Activated naive CD4-positive, alpha-beta T cell treated with anti-CD3 and anti-CD28 coated beads, Interleukin-2, amount 10 ng/mL, durations not matched to agents 7 days and 5 days (primary cell): ENCODE measurements around the gene NLGN1.

Experiments
- CTCF ChIA-PET: fragments of 350-600 bp; sonication (Branson Sonifier 250); formaldehyde crosslinking; loops from one replicate; lab custom pipeline; 2021; ENCODE audit warnings: antibody characterized with exemption; lab: Charles Lee
- DNase-seq: peaks from one replicate; pipeline ENCODE4 v3.0.0-alpha.2; 2020
- H3K27ac Mint-ChIP-seq: one replicate; pipeline ENCODE4 v1.8.0; 2021; ENCODE audit warnings: mild to moderate bottlenecking, moderate library complexity, mixed read lengths
- H3K27me3 Mint-ChIP-seq: one replicate; pipeline ENCODE4 v1.8.0; 2021; ENCODE audit warnings: mild to moderate bottlenecking, mixed read lengths
- H3K36me3 Mint-ChIP-seq: one replicate; pipeline ENCODE4 v1.8.0; 2021; ENCODE audit warnings: mixed read lengths
- H3K4me1 Mint-ChIP-seq: one replicate; pipeline ENCODE4 v1.8.0; 2021; ENCODE audit warnings: mixed read lengths
- H3K4me3 Mint-ChIP-seq: one replicate; pipeline ENCODE4 v1.8.0; 2021; ENCODE audit warnings: mild to moderate bottlenecking, moderate library complexity, mixed read lengths
- H3K9me3 Mint-ChIP-seq: one replicate; pipeline ENCODE4 v1.8.0; 2021; ENCODE audit warnings: mixed read lengths

Gene NLGN1

DNA sequence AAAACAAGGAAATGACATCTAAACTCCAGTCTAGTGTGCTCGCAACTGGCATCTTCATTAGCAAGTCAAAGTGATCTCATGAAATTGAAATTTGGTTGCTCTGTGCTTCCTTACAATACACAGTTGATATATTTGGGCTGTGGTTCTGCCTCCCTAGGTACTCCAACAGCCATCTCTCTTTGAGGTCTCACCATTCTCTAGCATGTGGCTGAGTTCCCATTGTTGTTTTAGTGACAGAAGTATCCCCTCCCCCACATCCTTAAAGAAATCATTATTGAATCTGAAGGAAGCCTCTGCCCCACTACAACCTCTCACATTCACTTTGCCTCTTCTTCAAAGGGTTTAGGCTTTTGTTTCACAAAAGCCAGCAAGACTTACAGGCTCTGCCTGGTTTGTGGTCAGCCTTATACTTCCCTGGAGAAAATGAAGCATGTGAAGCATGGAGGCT is 516.5 kb downstream of the NLGN1 start:
- CTCF ChIA-PET: no interaction called here
- Mint-ChIP-seq H3K36me3 (no peaks in the 10 kb centered on the region), H3K9me3 (no peaks in the 10 kb centered on the region), H3K27me3 (no peaks in the 10 kb centered on the region), H3K27ac (no peak overlapping the region), H3K4me1 (no peaks in the 10 kb centered on the region), H3K4me3 (no peak overlapping the region)
- DNase-seq: no peak

DNA sequence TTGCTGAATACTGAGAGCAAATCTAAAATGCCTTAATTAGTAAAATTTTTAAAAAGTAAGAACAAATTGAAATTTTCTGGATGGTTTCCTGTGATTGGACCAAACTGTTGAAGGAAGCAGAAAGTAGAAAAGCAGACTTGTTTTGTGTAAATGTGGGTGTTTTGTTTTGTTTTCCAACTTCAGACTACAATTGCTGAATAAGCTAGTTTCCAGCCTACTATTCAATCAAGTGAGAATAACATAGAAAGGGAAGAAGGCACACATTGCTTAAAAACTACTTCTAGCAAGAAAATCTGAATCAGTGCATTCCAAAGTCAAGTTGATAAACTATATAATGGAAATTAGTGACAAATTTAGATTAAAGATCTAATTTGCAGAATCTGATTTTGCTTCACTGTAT is 519.3 kb downstream of the NLGN1 start:
- no peaks in the 10 kb centered on the region for H3K4me1 Mint-ChIP-seq
- CTCF ChIA-PET: no interaction called here
- H3K36me3 Mint-ChIP-seq: no peaks in the 10 kb centered on the region
- no peak for DNase-seq
- no peak overlapping the region for H3K4me3 Mint-ChIP-seq
- H3K27me3 Mint-ChIP-seq: no peaks in the 10 kb centered on the region
- no peak overlapping the region for H3K27ac Mint-ChIP-seq
- H3K9me3 Mint-ChIP-seq: no peaks in the 10 kb centered on the region

DNA sequence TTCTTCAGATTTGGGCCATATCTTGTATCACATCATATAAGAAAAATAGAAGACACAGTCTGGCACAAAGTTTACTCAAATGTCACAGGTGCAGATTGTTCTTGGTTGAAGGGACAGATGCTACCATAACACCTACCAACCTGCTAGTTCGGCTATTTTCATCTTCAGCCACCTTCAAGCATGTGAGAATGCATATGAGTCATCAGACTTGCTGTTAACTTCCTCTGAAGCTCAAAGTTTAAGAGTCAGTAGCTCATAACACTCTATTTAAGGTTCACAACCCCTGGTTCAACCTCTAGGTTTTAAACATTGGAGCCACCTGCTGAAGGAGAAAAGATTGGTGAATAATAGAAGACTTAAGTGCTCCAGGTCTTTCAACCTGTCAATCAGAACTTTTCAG is 522.8 kb downstream of the NLGN1 start:
- Mint-ChIP-seq H3K27ac (no peak overlapping the region), H3K36me3 (no peaks in the 10 kb centered on the region), H3K27me3 (no peaks in the 10 kb centered on the region), H3K4me1 (no peaks in the 10 kb centered on the region), H3K9me3 (no peaks in the 10 kb centered on the region), H3K4me3 (no peak overlapping the region)
- CTCF ChIA-PET: no interaction called here
- DNase-seq: no peak

DNA sequence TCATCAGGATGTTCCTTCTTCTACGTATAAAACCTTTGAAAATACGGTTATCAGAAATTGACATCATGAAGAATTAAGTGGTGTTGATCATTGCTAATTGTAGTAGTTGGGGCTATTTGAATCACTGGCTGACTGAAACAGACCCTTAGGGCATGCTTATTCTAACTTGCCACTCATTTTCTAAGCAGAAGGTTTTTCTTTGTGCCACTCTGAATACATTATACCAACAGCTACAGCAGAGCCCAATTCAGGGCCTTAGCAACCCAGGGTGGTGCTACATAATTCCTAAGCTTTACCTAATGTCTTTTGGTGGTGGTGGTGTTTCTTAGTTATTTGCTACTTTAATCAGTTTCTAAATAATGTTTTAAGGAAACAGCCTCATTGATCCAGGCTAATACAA is 524.2 kb downstream of the NLGN1 start:
- Mint-ChIP-seq H3K27ac (no peak overlapping the region), H3K4me1 (no peaks in the 10 kb centered on the region), H3K9me3 (no peaks in the 10 kb centered on the region), H3K4me3 (no peak overlapping the region), H3K36me3 (no peaks in the 10 kb centered on the region), H3K27me3 (no peaks in the 10 kb centered on the region)
- CTCF ChIA-PET: no interaction called here
- DNase-seq: no peak

- CTCF ChIA-PET: no interaction called here
- no peaks in the 10 kb centered on the region for H3K27me3 Mint-ChIP-seq
- DNase-seq: no peak
- H3K9me3 Mint-ChIP-seq: no peaks in the 10 kb centered on the region
- H3K4me1 Mint-ChIP-seq: no peaks in the 10 kb centered on the region
- H3K36me3 Mint-ChIP-seq: no peaks in the 10 kb centered on the region
- no peak overlapping the region for H3K27ac Mint-ChIP-seq
- H3K4me3 Mint-ChIP-seq: no peak overlapping the region
Observed at GRCh38 chr3:173923204-173923603, 525.7 kb downstream of the NLGN1 start.

GRCh38 chr3:173930251-173930650 is 532.7 kb downstream of the NLGN1 start:
- H3K27me3 Mint-ChIP-seq: no peaks in the 10 kb centered on the region
- CTCF ChIA-PET: no interaction called here
- H3K27ac Mint-ChIP-seq: no peak overlapping the region
- DNase-seq: no peak
- H3K9me3 Mint-ChIP-seq: peaks cover 2% of the 10 kb centered on the region
- H3K36me3 Mint-ChIP-seq: no peaks in the 10 kb centered on the region
- no peaks in the 10 kb centered on the region for H3K4me1 Mint-ChIP-seq
- H3K4me3 Mint-ChIP-seq: no peak overlapping the region

DNA sequence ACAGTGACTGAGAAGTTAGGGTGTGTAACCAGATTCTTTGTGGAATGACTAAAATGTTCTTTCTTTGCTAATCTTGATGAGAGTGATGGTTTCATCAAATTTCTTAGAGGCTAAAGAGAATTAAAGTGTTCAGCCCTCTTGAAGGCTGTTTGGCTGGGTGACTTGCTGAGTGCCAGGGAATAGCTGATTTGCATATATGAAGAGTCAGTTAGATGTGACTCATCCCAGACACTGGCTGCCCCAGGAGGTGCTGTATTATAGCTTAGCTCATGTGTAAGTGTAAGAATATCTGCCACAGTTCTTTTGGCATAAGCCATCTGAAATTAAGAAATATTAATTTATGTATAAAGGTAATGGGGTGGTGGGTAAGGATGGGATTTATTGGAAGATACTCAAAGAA is 535.1 kb downstream of the NLGN1 start:
- Mint-ChIP-seq H3K4me3 (no peak overlapping the region), H3K9me3 (peaks cover 2% of the 10 kb centered on the region), H3K27me3 (no peaks in the 10 kb centered on the region), H3K36me3 (no peaks in the 10 kb centered on the region), H3K4me1 (no peaks in the 10 kb centered on the region), H3K27ac (no peak overlapping the region)
- no peak for DNase-seq
- CTCF ChIA-PET: no interaction called here

DNA sequence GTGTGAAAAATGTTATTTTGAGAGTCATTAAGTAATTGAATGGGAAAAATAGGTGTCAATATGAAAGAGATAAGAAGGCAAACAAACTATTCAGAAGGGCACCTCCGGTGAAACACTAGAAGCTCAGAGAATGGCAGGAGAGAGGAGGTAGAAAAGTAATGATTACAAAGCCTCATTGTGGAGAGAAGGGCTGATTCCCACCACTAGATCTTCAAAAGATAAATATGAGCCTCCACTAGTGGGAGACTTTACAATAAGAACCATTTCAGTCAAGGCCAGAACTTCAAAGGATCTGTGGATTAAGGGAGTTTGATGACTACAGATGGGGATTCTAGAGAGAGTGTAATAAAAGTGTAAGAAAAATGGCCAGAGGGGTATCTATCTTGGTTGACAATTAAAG is 535.6 kb downstream of the NLGN1 start:
- CTCF ChIA-PET: no interaction called here
- Mint-ChIP-seq H3K4me1 (no peaks in the 10 kb centered on the region), H3K36me3 (no peaks in the 10 kb centered on the region), H3K9me3 (peaks cover 2% of the 10 kb centered on the region), H3K27ac (no peak overlapping the region), H3K4me3 (no peak overlapping the region), H3K27me3 (no peaks in the 10 kb centered on the region)
- DNase-seq: no peak

- DNase-seq: no peak
- peaks cover 2% of the 10 kb centered on the region for H3K9me3 Mint-ChIP-seq
- H3K4me3 Mint-ChIP-seq: no peak overlapping the region
- H3K36me3 Mint-ChIP-seq: no peaks in the 10 kb centered on the region
- no peak overlapping the region for H3K27ac Mint-ChIP-seq
- CTCF ChIA-PET: no interaction called here
- H3K27me3 Mint-ChIP-seq: no peaks in the 10 kb centered on the region
- H3K4me1 Mint-ChIP-seq: no peaks in the 10 kb centered on the region
Observed at GRCh38 chr3:173936316-173936715, 538.8 kb downstream of the NLGN1 start.

- Mint-ChIP-seq H3K36me3 (no peaks in the 10 kb centered on the region), H3K9me3 (no peaks in the 10 kb centered on the region), H3K27me3 (no peaks in the 10 kb centered on the region), H3K4me1 (no peaks in the 10 kb centered on the region), H3K27ac (no peak overlapping the region), H3K4me3 (no peak overlapping the region)
- DNase-seq: no peak
- CTCF ChIA-PET: no interaction called here
Observed at GRCh38 chr3:173938159-173938558, 540.6 kb downstream of the NLGN1 start.

DNA sequence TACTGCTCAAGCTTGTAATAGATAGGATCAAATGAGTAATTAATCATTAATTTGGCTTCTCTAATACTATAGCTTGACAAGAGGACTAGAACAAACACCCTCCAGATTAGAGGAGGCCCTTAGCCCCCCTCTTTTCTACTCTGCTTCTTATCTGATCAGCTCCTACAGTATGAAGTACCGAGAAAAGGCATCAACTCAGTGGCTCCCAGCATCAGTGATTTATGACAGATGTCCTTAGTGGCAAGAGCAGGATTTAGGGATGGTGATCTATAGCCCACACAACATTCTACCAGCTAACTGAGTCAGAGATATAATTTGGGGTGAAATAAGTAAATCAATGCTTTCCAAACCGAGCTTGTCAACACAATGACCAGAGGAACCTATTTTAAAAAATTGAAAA is 541.1 kb downstream of the NLGN1 start:
- Mint-ChIP-seq H3K4me1 (no peaks in the 10 kb centered on the region), H3K9me3 (no peaks in the 10 kb centered on the region), H3K27me3 (no peaks in the 10 kb centered on the region), H3K4me3 (no peak overlapping the region), H3K27ac (no peak overlapping the region), H3K36me3 (no peaks in the 10 kb centered on the region)
- CTCF ChIA-PET: no interaction called here
- no peak for DNase-seq

DNA sequence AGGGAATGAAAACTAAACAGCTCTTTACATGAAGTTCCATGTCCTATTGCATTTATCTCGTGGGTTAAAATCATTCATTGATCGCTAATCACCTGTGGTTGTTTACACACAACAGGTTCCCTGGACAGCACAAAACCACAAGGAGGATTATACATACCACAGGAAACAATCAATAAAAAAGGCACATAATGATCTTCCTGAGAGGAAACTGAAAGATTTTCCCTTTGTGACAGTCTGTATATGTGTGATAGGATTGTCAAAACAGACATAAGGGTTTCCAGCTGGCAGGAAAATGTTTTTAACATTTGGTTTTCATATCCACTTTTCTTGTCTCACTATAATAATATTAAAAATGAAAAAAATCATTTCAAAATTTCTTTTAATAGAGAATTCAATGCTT is 541.8 kb downstream of the NLGN1 start:
- Mint-ChIP-seq H3K27ac (no peak overlapping the region), H3K4me3 (no peak overlapping the region), H3K27me3 (no peaks in the 10 kb centered on the region), H3K36me3 (no peaks in the 10 kb centered on the region), H3K4me1 (no peaks in the 10 kb centered on the region), H3K9me3 (no peaks in the 10 kb centered on the region)
- no peak for DNase-seq
- CTCF ChIA-PET: no interaction called here

DNA sequence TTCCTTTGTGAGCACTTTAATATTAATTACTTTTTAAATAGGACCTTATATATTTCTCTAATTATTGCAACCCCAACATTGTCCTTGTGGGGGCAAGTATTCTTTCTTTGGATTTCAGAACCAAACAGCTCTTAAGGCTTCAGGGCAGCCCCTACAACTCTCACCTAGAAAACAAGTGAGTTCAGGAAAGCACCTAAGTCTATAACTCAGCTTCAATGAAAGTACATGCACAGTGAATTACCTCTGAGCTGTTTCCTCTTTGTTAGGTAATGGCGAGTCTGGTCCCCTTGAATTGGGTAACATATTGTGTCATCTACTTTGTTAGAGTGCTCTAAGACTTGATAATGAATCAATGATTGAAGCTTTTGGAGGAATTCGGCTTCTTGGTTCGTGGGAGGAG is 545.7 kb downstream of the NLGN1 start:
- Mint-ChIP-seq H3K27ac (no peak overlapping the region), H3K4me1 (no peaks in the 10 kb centered on the region), H3K27me3 (no peaks in the 10 kb centered on the region), H3K36me3 (no peaks in the 10 kb centered on the region), H3K9me3 (no peaks in the 10 kb centered on the region), H3K4me3 (no peak overlapping the region)
- CTCF ChIA-PET: no interaction called here
- no peak for DNase-seq

GRCh38 chr3:173945170-173945569 is 547.6 kb downstream of the NLGN1 start:
- CTCF ChIA-PET: no interaction called here
- DNase-seq: no peak
- H3K27ac Mint-ChIP-seq: no peak overlapping the region
- H3K27me3 Mint-ChIP-seq: no peaks in the 10 kb centered on the region
- H3K4me1 Mint-ChIP-seq: no peaks in the 10 kb centered on the region
- H3K36me3 Mint-ChIP-seq: no peaks in the 10 kb centered on the region
- H3K4me3 Mint-ChIP-seq: no peak overlapping the region
- no peaks in the 10 kb centered on the region for H3K9me3 Mint-ChIP-seq

GRCh38 chr3:173945806-173946205 is 548.3 kb downstream of the NLGN1 start:
- CTCF ChIA-PET: no interaction called here
- no peaks in the 10 kb centered on the region for H3K9me3 Mint-ChIP-seq
- no peaks in the 10 kb centered on the region for H3K4me1 Mint-ChIP-seq
- H3K27ac Mint-ChIP-seq: no peak overlapping the region
- H3K4me3 Mint-ChIP-seq: no peak overlapping the region
- DNase-seq: no peak
- H3K27me3 Mint-ChIP-seq: no peaks in the 10 kb centered on the region
- H3K36me3 Mint-ChIP-seq: no peaks in the 10 kb centered on the region

- no peaks in the 10 kb centered on the region for H3K27me3 Mint-ChIP-seq
- H3K36me3 Mint-ChIP-seq: no peaks in the 10 kb centered on the region
- CTCF ChIA-PET: no interaction called here
- no peaks in the 10 kb centered on the region for H3K4me1 Mint-ChIP-seq
- no peaks in the 10 kb centered on the region for H3K9me3 Mint-ChIP-seq
- H3K4me3 Mint-ChIP-seq: no peak overlapping the region
- DNase-seq: no peak
- H3K27ac Mint-ChIP-seq: no peak overlapping the region
Observed at GRCh38 chr3:173954647-173955046, 557.1 kb downstream of the NLGN1 start.
